HepG2 (cell line): ENCODE measurements around the gene ASH1L. TPM values are rescaled to one million over a fixed set of nuclear protein-coding genes. Genes with fewer than 3 reads are reported as not detected.
A peak's percentile ranks its signal among the peaks of the same experiment; 100 is the strongest.

Source experiments
- DMTF1 ChIP-seq: sonication (generic); formaldehyde crosslinking; IDR thresholded peaks from 2 replicates; pipeline ENCODE4 v1.4.0; 2020; ENCODE audit warnings: mild to moderate bottlenecking, missing genetic modification reagents
- DR1 ChIP-seq: sonication (generic); formaldehyde crosslinking; IDR thresholded peaks from 2 replicates; pipeline ENCODE4 v1.8.0; 2021; ENCODE audit warnings: mild to moderate bottlenecking, missing genetic modification reagents, inconsistent platforms
- ISL2 ChIP-seq: sonication (generic); formaldehyde crosslinking; IDR thresholded peaks from 2 replicates; pipeline ENCODE4 v1.5.0; 2020; ENCODE audit warnings: missing genetic modification reagents
- JDP2 ChIP-seq: sonication (generic); formaldehyde crosslinking; IDR thresholded peaks from 2 replicates; pipeline ENCODE4 v1.8.1; 2022; ENCODE audit warnings: missing genetic modification reagents, borderline replicate concordance
- POLR2A ChIP-seq, 2 experiments: IDR thresholded peaks; 2 replicates each; pipeline ENCODE4 v1.6.1; 2011; ENCODE audit warnings: low read depth in 2 of 2, low read length in 2 of 2, mild to moderate bottlenecking in 1 of 2, moderate library complexity in 1 of 2; ENCODE audit not compliant: insufficient read depth in 1 of 2
- RFX3 ChIP-seq: IDR thresholded peaks from 2 replicates; pipeline ENCODE4 v1.6.1; 2016; ENCODE audit warnings: missing biosample characterization, missing genetic modification reagents
- ZNF17 ChIP-seq: sonication (generic); formaldehyde crosslinking; IDR thresholded peaks from 2 replicates; pipeline ENCODE4 v1.5.0; 2020; ENCODE audit warnings: mild to moderate bottlenecking, missing genetic modification reagents
- ZNF451 ChIP-seq: sonication (generic); formaldehyde crosslinking; IDR thresholded peaks from 2 replicates; pipeline ENCODE4 v1.5.0; 2020; ENCODE audit warnings: mild to moderate bottlenecking, missing genetic modification reagents
- ZSCAN9 ChIP-seq: IDR thresholded peaks from 2 replicates; pipeline ENCODE4 v1.6.1; 2016; ENCODE audit warnings: borderline replicate concordance
- polyA plus RNA-seq, 8 experiments: library from polyadenylated mRNA; depleted of rRNA in 3 of 8; stranded (reverse) in 7 of 8; unstranded in 1 of 8; fragments of >200 nt; fragmentation: Illumina TruSeq in 4 of 8; extraction: Trizol in 4 of 8; gene quantifications; 2 replicates each; pipeline versions ENCODE4 v1.2.1 to v1.2.3, GENCODE V29; 2011 to 2016; ENCODE audit warnings: low read depth in 4 of 8, missing spikeins in 1 of 8, mixed read lengths in 1 of 8; ENCODE audit not compliant: insufficient read depth in 1 of 8
- total RNA-seq, 5 experiments: library from RNA; depleted of rRNA; stranded (reverse); fragments of >200 nt; fragmentation: Illumina TruSeq; extraction: Trizol; gene quantifications; 2 replicates each; pipeline ENCODE4 v1.2.3, GENCODE V29; 2016; ENCODE audit warnings: low read depth in 1 of 5
- TF ChIP-seq, protein P1 (sequence below): sonication (generic); formaldehyde crosslinking; IDR thresholded peaks from 2 replicates; pipeline ENCODE4 v1.4.0; 2020; ENCODE audit warnings: missing genetic modification reagents
- TF ChIP-seq, protein P2 (sequence below): sonication (generic); formaldehyde crosslinking; IDR thresholded peaks from 2 replicates; pipeline ENCODE4 v1.4.0; 2020; ENCODE audit warnings: missing genetic modification reagents
- TF ChIP-seq, protein P3 (sequence below): fragments of 450-650 bp; IDR thresholded peaks from 2 replicates; pipeline ENCODE4 v1.6.1; 2017
- TF ChIP-seq, protein P4 (sequence below): sonication (generic); formaldehyde crosslinking; IDR thresholded peaks from 2 replicates; pipeline ENCODE4 v1.5.1; 2020; ENCODE audit warnings: mild to moderate bottlenecking, missing genetic modification reagents, borderline replicate concordance

The ASH1L gene
- total and polyA plus RNA-seq, 2 of the 13 experiments (the other 11 are each of a cell fraction or from before 2014, with no cell fraction given): 10.2 to 15.3 TPM

GRCh38 chr1:155308493-155309422 lies 253.8 kb downstream of the ASH1L start, which contains the start of gene FDPS (continued):
- TF ChIP-seq, protein P1, sequence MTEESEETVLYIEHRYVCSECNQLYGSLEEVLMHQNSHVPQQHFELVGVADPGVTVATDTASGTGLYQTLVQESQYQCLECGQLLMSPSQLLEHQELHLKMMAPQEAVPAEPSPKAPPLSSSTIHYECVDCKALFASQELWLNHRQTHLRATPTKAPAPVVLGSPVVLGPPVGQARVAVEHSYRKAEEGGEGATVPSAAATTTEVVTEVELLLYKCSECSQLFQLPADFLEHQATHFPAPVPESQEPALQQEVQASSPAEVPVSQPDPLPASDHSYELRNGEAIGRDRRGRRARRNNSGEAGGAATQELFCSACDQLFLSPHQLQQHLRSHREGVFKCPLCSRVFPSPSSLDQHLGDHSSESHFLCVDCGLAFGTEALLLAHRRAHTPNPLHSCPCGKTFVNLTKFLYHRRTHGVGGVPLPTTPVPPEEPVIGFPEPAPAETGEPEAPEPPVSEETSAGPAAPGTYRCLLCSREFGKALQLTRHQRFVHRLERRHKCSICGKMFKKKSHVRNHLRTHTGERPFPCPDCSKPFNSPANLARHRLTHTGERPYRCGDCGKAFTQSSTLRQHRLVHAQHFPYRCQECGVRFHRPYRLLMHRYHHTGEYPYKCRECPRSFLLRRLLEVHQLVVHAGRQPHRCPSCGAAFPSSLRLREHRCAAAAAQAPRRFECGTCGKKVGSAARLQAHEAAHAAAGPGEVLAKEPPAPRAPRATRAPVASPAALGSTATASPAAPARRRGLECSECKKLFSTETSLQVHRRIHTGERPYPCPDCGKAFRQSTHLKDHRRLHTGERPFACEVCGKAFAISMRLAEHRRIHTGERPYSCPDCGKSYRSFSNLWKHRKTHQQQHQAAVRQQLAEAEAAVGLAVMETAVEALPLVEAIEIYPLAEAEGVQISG (CRISPR knock-in tag): peak; percentile 75
- TF ChIP-seq DMTF1 (no peak), ZSCAN9 (CRISPR knock-in tag) (no peak; the same call in 1 of the 2 replicates), JDP2 (CRISPR knock-in tag) (no peak), DR1 (peak; percentile 94), POLR2A (IDR thresholded peaks at IDR 0.05; ENCODE audit: insufficient read depth in 1 of 2, low read depth in 2 of 2, low read length in 2 of 2) (peak; percentile 71 to 84), RFX3 (no peak), ZNF451 (0 out of 2 replicates have a peak, but pooled peaks have one; percentile 86), ZNF17 (CRISPR knock-in tag) (0 out of 2 replicates have a peak, but pooled peaks have one; percentile 26), ISL2 (CRISPR knock-in tag) (no peak)
- TF ChIP-seq, protein P2, sequence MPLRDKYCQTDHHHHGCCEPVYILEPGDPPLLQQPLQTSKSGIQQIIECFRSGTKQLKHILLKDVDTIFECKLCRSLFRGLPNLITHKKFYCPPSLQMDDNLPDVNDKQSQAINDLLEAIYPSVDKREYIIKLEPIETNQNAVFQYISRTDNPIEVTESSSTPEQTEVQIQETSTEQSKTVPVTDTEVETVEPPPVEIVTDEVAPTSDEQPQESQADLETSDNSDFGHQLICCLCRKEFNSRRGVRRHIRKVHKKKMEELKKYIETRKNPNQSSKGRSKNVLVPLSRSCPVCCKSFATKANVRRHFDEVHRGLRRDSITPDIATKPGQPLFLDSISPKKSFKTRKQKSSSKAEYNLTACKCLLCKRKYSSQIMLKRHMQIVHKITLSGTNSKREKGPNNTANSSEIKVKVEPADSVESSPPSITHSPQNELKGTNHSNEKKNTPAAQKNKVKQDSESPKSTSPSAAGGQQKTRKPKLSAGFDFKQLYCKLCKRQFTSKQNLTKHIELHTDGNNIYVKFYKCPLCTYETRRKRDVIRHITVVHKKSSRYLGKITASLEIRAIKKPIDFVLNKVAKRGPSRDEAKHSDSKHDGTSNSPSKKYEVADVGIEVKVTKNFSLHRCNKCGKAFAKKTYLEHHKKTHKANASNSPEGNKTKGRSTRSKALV: 0 out of 2 replicates have a peak, but pooled peaks have one; percentile 72
- TF ChIP-seq, protein P3, sequence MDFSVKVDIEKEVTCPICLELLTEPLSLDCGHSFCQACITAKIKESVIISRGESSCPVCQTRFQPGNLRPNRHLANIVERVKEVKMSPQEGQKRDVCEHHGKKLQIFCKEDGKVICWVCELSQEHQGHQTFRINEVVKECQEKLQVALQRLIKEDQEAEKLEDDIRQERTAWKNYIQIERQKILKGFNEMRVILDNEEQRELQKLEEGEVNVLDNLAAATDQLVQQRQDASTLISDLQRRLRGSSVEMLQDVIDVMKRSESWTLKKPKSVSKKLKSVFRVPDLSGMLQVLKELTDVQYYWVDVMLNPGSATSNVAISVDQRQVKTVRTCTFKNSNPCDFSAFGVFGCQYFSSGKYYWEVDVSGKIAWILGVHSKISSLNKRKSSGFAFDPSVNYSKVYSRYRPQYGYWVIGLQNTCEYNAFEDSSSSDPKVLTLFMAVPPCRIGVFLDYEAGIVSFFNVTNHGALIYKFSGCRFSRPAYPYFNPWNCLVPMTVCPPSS: no peak
- TF ChIP-seq, protein P4, sequence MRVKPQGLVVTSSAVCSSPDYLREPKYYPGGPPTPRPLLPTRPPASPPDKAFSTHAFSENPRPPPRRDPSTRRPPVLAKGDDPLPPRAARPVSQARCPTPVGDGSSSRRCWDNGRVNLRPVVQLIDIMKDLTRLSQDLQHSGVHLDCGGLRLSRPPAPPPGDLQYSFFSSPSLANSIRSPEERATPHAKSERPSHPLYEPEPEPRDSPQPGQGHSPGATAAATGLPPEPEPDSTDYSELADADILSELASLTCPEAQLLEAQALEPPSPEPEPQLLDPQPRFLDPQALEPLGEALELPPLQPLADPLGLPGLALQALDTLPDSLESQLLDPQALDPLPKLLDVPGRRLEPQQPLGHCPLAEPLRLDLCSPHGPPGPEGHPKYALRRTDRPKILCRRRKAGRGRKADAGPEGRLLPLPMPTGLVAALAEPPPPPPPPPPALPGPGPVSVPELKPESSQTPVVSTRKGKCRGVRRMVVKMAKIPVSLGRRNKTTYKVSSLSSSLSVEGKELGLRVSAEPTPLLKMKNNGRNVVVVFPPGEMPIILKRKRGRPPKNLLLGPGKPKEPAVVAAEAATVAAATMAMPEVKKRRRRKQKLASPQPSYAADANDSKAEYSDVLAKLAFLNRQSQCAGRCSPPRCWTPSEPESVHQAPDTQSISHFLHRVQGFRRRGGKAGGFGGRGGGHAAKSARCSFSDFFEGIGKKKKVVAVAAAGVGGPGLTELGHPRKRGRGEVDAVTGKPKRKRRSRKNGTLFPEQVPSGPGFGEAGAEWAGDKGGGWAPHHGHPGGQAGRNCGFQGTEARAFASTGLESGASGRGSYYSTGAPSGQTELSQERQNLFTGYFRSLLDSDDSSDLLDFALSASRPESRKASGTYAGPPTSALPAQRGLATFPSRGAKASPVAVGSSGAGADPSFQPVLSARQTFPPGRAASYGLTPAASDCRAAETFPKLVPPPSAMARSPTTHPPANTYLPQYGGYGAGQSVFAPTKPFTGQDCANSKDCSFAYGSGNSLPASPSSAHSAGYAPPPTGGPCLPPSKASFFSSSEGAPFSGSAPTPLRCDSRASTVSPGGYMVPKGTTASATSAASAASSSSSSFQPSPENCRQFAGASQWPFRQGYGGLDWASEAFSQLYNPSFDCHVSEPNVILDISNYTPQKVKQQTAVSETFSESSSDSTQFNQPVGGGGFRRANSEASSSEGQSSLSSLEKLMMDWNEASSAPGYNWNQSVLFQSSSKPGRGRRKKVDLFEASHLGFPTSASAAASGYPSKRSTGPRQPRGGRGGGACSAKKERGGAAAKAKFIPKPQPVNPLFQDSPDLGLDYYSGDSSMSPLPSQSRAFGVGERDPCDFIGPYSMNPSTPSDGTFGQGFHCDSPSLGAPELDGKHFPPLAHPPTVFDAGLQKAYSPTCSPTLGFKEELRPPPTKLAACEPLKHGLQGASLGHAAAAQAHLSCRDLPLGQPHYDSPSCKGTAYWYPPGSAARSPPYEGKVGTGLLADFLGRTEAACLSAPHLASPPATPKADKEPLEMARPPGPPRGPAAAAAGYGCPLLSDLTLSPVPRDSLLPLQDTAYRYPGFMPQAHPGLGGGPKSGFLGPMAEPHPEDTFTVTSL (CRISPR knock-in tag): no peak
